Left ventricle myocardium inferior (tissue), 1 donor: ENCODE results near the gene CERS4. TPM values are rescaled to one million over a fixed set of nuclear protein-coding genes. Genes with fewer than 3 reads are reported as not detected.

Experiments used
- DNase-seq: peaks from one replicate; pipeline ENCODE4 v3.0.0-alpha.2; 2020
- H3K27ac ChIP-seq: fragments of 200-600 bp; replicated peaks from 2 replicates; pipeline ENCODE4 v1.8.0; 2021
- H3K27me3 ChIP-seq: fragments of 200-600 bp; 2 replicates; pipeline ENCODE4 v1.8.0; 2021; ENCODE audit warnings: low read depth
- H3K36me3 ChIP-seq: fragments of 200-600 bp; 2 replicates; pipeline ENCODE4 v1.8.0; 2021
- H3K4me1 ChIP-seq: fragments of 200-600 bp; 2 replicates; pipeline ENCODE4 v1.8.0; 2021
- H3K4me3 ChIP-seq: fragments of 200-600 bp; 2 replicates; pipeline ENCODE4 v1.8.0; 2021; ENCODE audit warnings: mild to moderate bottlenecking, moderate library complexity
- H3K9me3 ChIP-seq: fragments of 200-600 bp; replicated peaks from 2 replicates; pipeline ENCODE4 v1.8.0; 2021
- intact Hi-C: fragments of 100-400 bp; cut with micrococcal nuclease; formaldehyde crosslinking; loops from one replicate; pipeline ENCODE4 v1.11.0; 2022
- total RNA-seq: library from RNA; stranded (reverse); fragmentation: NEBNext Ultra II Directional; extraction: Animal tissue kit (Norgen Biotek cat#: 25700); gene quantifications from one replicate; pipeline ENCODE4 v1.2.1, GENCODE V29; 2021
- TF ChIP-seq, protein P1 (sequence below): fragments of 200-600 bp; IDR thresholded peaks from 2 replicates; pipeline ENCODE4 v1.8.0; 2021; ENCODE audit warnings: antibody characterized with exemption, mild to moderate bottlenecking, borderline replicate concordance
- donor health status: DM: no; HTN: yes; CAD: no; lungs with severe emphysema.

Gene CERS4
- total RNA-seq, 1 donor from 2014 or later: 16.5 TPM

DNA sequence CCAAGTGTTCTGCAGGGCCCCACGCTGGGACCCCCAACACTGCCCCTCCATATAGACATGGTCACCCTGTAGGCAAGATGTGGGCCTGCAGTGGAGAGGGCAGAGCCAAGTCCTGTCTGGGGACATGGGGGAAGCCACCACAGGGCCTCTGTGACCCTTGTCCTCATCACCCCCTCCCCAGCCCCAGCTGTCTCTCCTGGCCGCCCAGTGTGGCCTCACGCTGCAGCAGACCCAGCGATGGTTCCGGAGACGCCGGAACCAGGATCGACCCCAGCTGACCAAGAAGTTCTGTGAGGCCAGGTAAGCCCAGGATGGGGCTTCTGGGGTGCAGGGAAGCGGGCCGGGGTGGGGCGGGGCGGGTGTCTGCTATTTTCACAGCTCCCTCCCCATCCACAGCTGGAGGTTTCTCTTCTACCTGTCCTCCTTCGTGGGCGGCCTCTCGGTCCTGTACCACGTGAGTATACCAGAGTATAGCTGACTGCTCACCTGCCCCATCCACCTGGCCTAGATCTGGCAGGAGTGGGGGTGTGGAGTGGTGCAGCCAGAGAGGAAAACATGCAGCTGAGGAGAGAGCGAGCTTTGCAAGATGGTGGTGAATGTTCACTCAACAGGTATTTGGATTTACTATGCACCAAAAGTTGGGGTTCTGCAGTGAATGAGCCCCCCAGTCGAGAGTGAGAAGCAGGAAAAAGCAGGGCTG, 46.4 kb downstream of the CERS4 start:
- H3K27ac ChIP-seq: no peak overlapping the region
- intact Hi-C loops: no loop called here
- no peak overlapping the region for H3K4me3 ChIP-seq
- TF ChIP-seq, protein P1, sequence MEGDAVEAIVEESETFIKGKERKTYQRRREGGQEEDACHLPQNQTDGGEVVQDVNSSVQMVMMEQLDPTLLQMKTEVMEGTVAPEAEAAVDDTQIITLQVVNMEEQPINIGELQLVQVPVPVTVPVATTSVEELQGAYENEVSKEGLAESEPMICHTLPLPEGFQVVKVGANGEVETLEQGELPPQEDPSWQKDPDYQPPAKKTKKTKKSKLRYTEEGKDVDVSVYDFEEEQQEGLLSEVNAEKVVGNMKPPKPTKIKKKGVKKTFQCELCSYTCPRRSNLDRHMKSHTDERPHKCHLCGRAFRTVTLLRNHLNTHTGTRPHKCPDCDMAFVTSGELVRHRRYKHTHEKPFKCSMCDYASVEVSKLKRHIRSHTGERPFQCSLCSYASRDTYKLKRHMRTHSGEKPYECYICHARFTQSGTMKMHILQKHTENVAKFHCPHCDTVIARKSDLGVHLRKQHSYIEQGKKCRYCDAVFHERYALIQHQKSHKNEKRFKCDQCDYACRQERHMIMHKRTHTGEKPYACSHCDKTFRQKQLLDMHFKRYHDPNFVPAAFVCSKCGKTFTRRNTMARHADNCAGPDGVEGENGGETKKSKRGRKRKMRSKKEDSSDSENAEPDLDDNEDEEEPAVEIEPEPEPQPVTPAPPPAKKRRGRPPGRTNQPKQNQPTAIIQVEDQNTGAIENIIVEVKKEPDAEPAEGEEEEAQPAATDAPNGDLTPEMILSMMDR: no peak
- no peaks in the 10 kb centered on the region for H3K27me3 ChIP-seq
- peaks cover 20% of the 10 kb centered on the region for H3K4me1 ChIP-seq
- H3K36me3 ChIP-seq: peaks cover 45% of the 10 kb centered on the region
- no peaks in the 10 kb centered on the region for H3K9me3 ChIP-seq
- DNase-seq: no peak

GRCh38 chr19:8256276-8257051, 47.3 kb downstream of the CERS4 start:
- no peak overlapping the region for H3K27ac ChIP-seq
- TF ChIP-seq, protein P1: no peak
- no peaks in the 10 kb centered on the region for H3K27me3 ChIP-seq
- H3K9me3 ChIP-seq: no peaks in the 10 kb centered on the region
- H3K36me3 ChIP-seq: peaks cover 46% of the 10 kb centered on the region
- intact Hi-C loops: no loop called here
- no peak for DNase-seq
- no peak overlapping the region for H3K4me3 ChIP-seq
- H3K4me1 ChIP-seq: peaks cover 14% of the 10 kb centered on the region

DNA sequence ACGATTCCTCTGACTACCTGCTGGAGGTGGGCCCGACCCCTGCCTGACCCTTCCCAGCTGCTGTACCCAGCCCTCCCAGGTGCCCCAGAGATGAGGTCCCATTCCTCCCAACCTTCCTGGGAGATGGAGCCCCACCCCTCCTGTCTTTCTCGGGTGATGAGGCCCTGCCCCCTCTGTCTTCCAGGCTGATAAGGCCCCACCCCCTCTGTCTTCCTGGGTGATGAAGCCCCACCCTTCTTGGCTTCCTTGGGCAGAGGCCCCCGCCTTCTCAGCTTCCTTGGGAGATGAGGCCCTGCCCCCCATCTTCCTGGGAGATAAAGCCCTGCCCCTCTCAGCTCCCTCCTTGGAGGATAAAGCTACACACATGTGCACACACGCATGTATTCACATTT, 47.9 kb downstream of the CERS4 start:
- Histone ChIP-seq H3K4me3 (no peak overlapping the region), H3K9me3 (no peaks in the 10 kb centered on the region), H3K36me3 (peaks cover 52% of the 10 kb centered on the region), H3K4me1 (peaks cover 8% of the 10 kb centered on the region), H3K27ac (no peak overlapping the region), H3K27me3 (no peaks in the 10 kb centered on the region)
- intact Hi-C loops: no loop called here
- TF ChIP-seq, protein P1: no peak
- DNase-seq: no peak

DNA sequence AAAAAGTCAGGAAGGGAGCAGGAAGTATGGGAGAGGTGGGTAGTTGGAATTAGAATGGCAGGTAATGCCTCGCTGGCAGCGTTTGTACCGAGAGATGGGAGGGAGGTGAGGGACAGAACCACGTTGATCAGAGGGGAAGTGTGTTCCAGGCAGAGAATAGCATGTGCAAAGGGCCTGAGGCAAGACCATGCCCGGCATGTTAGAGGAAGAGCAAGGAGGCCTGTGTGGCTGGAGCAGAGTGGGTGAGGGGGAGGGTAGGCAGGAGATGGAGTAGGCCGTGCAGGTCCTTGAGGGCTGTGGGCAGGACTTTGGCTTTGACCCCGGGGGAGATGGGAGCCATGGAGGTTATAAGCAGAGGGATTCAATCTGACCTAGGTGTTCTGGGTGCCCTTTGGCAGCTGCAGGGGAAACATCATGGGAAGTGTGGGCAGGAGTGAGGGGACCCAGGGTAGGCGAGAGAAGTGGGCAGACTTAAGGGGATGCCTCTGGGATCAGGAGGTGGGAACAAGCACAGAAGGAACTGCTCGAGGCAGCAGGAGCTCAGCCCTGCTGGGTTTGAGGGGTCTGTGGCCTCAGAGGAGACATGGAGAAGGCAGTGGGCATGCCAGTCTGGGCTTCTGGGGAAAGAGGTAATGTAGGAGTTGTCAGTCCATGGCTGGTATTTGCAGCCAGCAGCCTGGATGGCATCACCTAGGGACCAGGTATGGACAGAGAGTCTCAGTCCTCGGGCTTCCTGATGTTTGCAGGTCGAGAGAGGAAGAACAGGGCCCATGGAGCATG, 50.2 kb downstream of the CERS4 start:
- no peaks in the 10 kb centered on the region for H3K27me3 ChIP-seq
- intact Hi-C loops: no loop called here
- TF ChIP-seq, protein P1: no peak
- H3K9me3 ChIP-seq: no peaks in the 10 kb centered on the region
- H3K4me1 ChIP-seq: no peaks in the 10 kb centered on the region
- H3K4me3 ChIP-seq: no peak overlapping the region
- no peak for DNase-seq
- no peak overlapping the region for H3K27ac ChIP-seq
- peaks cover 58% of the 10 kb centered on the region for H3K36me3 ChIP-seq

DNA sequence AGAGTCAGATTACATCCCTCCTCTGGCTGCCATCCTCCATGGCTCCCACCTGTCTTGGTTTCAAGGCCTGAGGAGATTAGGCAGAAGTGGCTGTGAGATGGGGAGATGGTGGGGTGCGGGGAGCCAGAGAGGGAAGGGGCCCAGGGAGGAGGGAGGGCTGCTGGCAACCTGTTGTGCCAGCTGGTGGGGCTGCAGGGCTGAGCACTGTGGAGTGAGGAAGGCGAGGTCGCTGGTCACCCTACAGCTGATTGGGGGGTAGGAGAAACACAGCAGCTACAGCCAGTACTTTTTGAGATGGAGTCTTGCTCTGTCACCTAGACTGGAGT, 50.7 kb downstream of the CERS4 start:
- no peak overlapping the region for H3K27ac ChIP-seq
- TF ChIP-seq, protein P1: no peak
- intact Hi-C loops: no loop called here
- H3K27me3 ChIP-seq: no peaks in the 10 kb centered on the region
- no peaks in the 10 kb centered on the region for H3K9me3 ChIP-seq
- no peaks in the 10 kb centered on the region for H3K4me1 ChIP-seq
- H3K36me3 ChIP-seq: peaks cover 52% of the 10 kb centered on the region
- no peak for DNase-seq
- no peak overlapping the region for H3K4me3 ChIP-seq
